ENCODE measurements around the gene BANP.

GRCh38 chr16:88072571-88073001, 121.4 kb downstream of the BANP start:
- TF ChIP-seq EZH2phosphoT487 (IDR thresholded peaks at IDR 0.05; ENCODE audit: insufficient read depth, low read depth) (no peak), EZH2 (IDR thresholded peaks at IDR 0.05; ENCODE audit: insufficient read depth, poor library complexity, severe bottlenecking) (no peak)

All from GM23248 (cell line).